ENCODE results near the gene ATP8A2. TPM values are rescaled to one million over a fixed set of nuclear protein-coding genes. Genes with fewer than 3 reads are reported as not detected.

Gene ATP8A2
- total RNA-seq, 1 experiment from 2014 or later: not detected

DNA sequence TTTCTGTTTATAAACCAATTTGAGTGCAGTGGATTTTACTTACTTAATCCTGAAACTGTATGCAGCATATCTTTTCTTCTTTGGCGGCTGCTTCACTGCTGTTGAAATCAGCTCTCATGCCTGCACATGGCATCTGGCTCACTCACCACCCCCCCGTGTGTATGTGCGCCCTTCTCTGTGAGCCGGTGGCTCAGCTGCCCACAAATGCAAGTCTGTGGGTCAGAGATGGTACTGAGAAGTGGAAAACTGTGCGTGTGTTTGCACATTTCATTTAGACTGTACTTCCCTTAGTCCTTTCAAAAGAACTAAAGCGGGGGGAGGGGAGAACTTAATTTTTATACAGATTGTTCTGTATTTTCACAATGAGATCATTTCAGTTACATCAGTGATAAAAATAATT is 372.4 kb downstream of the ATP8A2 start:
- no peaks in the 10 kb centered on the region for H3F3A ChIP-seq (ENCODE audit: insufficient read depth, low read depth)
- H4K20me1 ChIP-seq (ENCODE audit: insufficient read depth): no peaks in the 10 kb centered on the region
- H2AFZ ChIP-seq: no peak overlapping the region
- H3K27ac ChIP-seq: no peak overlapping the region
- H3K4me1 ChIP-seq (replicated peaks; ENCODE audit: insufficient read depth): no peaks in the 10 kb centered on the region
- peaks cover 51% of the 10 kb centered on the region for H3K27me3 ChIP-seq (ENCODE audit: insufficient read depth, low read depth)
- POLR2A ChIA-PET (ENCODE audit: unreplicated experiment): no interaction called here
- intact Hi-C loops (cut with micrococcal nuclease; ENCODE audit: unreplicated experiment): no loop called here
- H3K4me3 ChIP-seq: no peak overlapping the region
- no peaks in the 10 kb centered on the region for H3K9me3 ChIP-seq (ENCODE audit: insufficient read depth, low read depth)
- CTCF ChIA-PET: no interaction called here
- H3K9me2 ChIP-seq (ENCODE audit: insufficient read depth): no peaks in the 10 kb centered on the region
- no peak overlapping the region for H3K4me2 ChIP-seq
- no TSS peak for BruUV-seq (replicated peaks)
- H3K79me2 ChIP-seq (ENCODE audit: low read depth): no peaks in the 10 kb centered on the region
- TF ChIP-seq, protein P1, sequence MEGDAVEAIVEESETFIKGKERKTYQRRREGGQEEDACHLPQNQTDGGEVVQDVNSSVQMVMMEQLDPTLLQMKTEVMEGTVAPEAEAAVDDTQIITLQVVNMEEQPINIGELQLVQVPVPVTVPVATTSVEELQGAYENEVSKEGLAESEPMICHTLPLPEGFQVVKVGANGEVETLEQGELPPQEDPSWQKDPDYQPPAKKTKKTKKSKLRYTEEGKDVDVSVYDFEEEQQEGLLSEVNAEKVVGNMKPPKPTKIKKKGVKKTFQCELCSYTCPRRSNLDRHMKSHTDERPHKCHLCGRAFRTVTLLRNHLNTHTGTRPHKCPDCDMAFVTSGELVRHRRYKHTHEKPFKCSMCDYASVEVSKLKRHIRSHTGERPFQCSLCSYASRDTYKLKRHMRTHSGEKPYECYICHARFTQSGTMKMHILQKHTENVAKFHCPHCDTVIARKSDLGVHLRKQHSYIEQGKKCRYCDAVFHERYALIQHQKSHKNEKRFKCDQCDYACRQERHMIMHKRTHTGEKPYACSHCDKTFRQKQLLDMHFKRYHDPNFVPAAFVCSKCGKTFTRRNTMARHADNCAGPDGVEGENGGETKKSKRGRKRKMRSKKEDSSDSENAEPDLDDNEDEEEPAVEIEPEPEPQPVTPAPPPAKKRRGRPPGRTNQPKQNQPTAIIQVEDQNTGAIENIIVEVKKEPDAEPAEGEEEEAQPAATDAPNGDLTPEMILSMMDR (conservative IDR thresholded peaks at IDR 0.05): no peak
- no peak for TF ChIP-seq EZH2 (IDR thresholded peaks at IDR 0.05; ENCODE audit: low read depth)
- H3K36me3 ChIP-seq (ENCODE audit: low read depth): no peaks in the 10 kb centered on the region
- DNase-seq: no peak

GRCh38 chr13:25746131-25746530 is 374.4 kb downstream of the ATP8A2 start:
- H3K27ac ChIP-seq: no peak overlapping the region

GRCh38 chr13:25752957-25753551 is 381.3 kb downstream of the ATP8A2 start:
- Histone ChIP-seq H3F3A (ENCODE audit: insufficient read depth, low read depth) (no peaks in the 10 kb centered on the region), H3K4me2 (no peak overlapping the region), H2AFZ (no peak overlapping the region), H3K4me3 (no peak overlapping the region), H3K79me2 (ENCODE audit: low read depth) (no peaks in the 10 kb centered on the region), H3K4me1 (replicated peaks; ENCODE audit: insufficient read depth) (no peaks in the 10 kb centered on the region), H3K36me3 (ENCODE audit: low read depth) (no peaks in the 10 kb centered on the region), H3K27me3 (ENCODE audit: insufficient read depth, low read depth) (peaks cover 59% of the 10 kb centered on the region), H4K20me1 (ENCODE audit: insufficient read depth) (no peaks in the 10 kb centered on the region), H3K27ac (no peak overlapping the region), H3K9me3 (ENCODE audit: insufficient read depth, low read depth) (no peaks in the 10 kb centered on the region), H3K9me2 (ENCODE audit: insufficient read depth) (no peaks in the 10 kb centered on the region)
- intact Hi-C loops (cut with micrococcal nuclease; ENCODE audit: unreplicated experiment): no loop called here
- TF ChIP-seq EZH2 (IDR thresholded peaks at IDR 0.05; ENCODE audit: low read depth): no peak
- TF ChIP-seq, protein P1 (conservative IDR thresholded peaks at IDR 0.05): no peak
- no peak for DNase-seq
- POLR2A ChIA-PET (ENCODE audit: unreplicated experiment): no interaction called here
- BruUV-seq (replicated peaks): no TSS peak
- CTCF ChIA-PET: no interaction called here

More at GRCh38 chr13:25746131-25746530, 374.4 kb downstream of the ATP8A2 start:
- H3K27me3 ChIP-seq (ENCODE audit: insufficient read depth, low read depth): peaks cover 67% of the 10 kb centered on the region
- ChIA-PET POLR2A (ENCODE audit: unreplicated experiment) (no interaction called here), CTCF (no interaction called here)
- intact Hi-C loops (cut with micrococcal nuclease; ENCODE audit: unreplicated experiment): no loop called here
- H3K4me2 ChIP-seq: no peak overlapping the region
- TF ChIP-seq, protein P1 (conservative IDR thresholded peaks at IDR 0.05): no peak
- no peak for TF ChIP-seq EZH2 (IDR thresholded peaks at IDR 0.05; ENCODE audit: low read depth)
- no peak overlapping the region for H3K4me3 ChIP-seq
- no peaks in the 10 kb centered on the region for H3K79me2 ChIP-seq (ENCODE audit: low read depth)
- H3K9me2 ChIP-seq (ENCODE audit: insufficient read depth): no peaks in the 10 kb centered on the region
- no peaks in the 10 kb centered on the region for H3K36me3 ChIP-seq (ENCODE audit: low read depth)
- no peak overlapping the region for H2AFZ ChIP-seq
- no peaks in the 10 kb centered on the region for H3K9me3 ChIP-seq (ENCODE audit: insufficient read depth, low read depth)
- no TSS peak for BruUV-seq (replicated peaks)
- H3F3A ChIP-seq (ENCODE audit: insufficient read depth, low read depth): no peaks in the 10 kb centered on the region
- DNase-seq: no peak
- no peaks in the 10 kb centered on the region for H4K20me1 ChIP-seq (ENCODE audit: insufficient read depth)
- no peaks in the 10 kb centered on the region for H3K4me1 ChIP-seq (replicated peaks; ENCODE audit: insufficient read depth)
